Inferior parietal cortex (tissue), 1 donor: ENCODE data around the gene STAB1.
"Not testable (repeated sequence)": the region's sequence is repeated elsewhere in the genome, so short reads cannot be mapped to it uniquely, and the experiment has no call there.

Source experiments
- DNase-seq: peaks from one replicate; pipeline ENCODE4 v3.0.0-alpha.2; 2016; ENCODE audit errors: extremely low spot score

STAB1 gene

GRCh38 chr3:52522651-52523251 is 27.6 kb downstream of the STAB1 start:
- no peak for DNase-seq

GRCh38 chr3:52523386-52524257 is 28.5 kb downstream of the STAB1 start:
- no peak for DNase-seq

- DNase-seq = no peak
These were observed 29.2 kb downstream of the STAB1 start for GRCh38 chr3:52524258-52524751.

- DNase-seq = no peak
These were observed 29.9 kb downstream of the STAB1 start for GRCh38 chr3:52524752-52525679.

- no peak for DNase-seq
These were observed 30.8 kb downstream of the STAB1 start for GRCh38 chr3:52525680-52526561.

GRCh38 chr3:52526671-52527038 is 31.5 kb downstream of the STAB1 start:
- not testable (repeated sequence) for DNase-seq

GRCh38 chr3:52527039-52527731 is 32.0 kb downstream of the STAB1 start:
- DNase-seq = no peak

GRCh38 chr3:52527732-52528585 is 32.8 kb downstream of the STAB1 start:
- no peak for DNase-seq

GRCh38 chr3:52528586-52529375 is 33.6 kb downstream of the STAB1 start:
- no peak for DNase-seq

GRCh38 chr3:52529376-52530333 is 34.5 kb downstream of the STAB1 start:
- no peak for DNase-seq

GRCh38 chr3:52530918-52531826 is 36.0 kb downstream of the STAB1 start:
- DNase-seq = no peak

- DNase-seq = no peak
These were observed 36.9 kb downstream of the STAB1 start for GRCh38 chr3:52531860-52532516.

GRCh38 chr3:52532517-52532837 is 37.3 kb downstream of the STAB1 start:
- DNase-seq = no peak

- DNase-seq = no peak
These were observed 37.9 kb downstream of the STAB1 start for GRCh38 chr3:52532838-52533622.

GRCh38 chr3:52533623-52534280 is 38.6 kb downstream of the STAB1 start, which contains the start of gene NT5DC2:
Gene NT5DC2, minus strand, starts transcription at chr3:52533857. Its CDS starts 120 bp downstream, at chr3:52533737.
- DNase-seq = no peak
